C4-2B (cell line): ENCODE results near the gene C10orf105.

Experiments
- H3K27ac ChIP-seq: fragments of 450-650 bp; 2 replicates; pipeline ENCODE4 v1.5.1; 2017
- ZFX ChIP-seq: fragments of 450-650 bp; IDR thresholded peaks from 2 replicates; pipeline ENCODE4 v1.6.1; 2017
- TF ChIP-seq, protein P1 (sequence below): fragments of 450-650 bp; conservative IDR thresholded peaks from 2 replicates; pipeline ENCODE4 v1.5.1; 2017; ENCODE audit warnings: mild to moderate bottlenecking

C10orf105 gene

DNA sequence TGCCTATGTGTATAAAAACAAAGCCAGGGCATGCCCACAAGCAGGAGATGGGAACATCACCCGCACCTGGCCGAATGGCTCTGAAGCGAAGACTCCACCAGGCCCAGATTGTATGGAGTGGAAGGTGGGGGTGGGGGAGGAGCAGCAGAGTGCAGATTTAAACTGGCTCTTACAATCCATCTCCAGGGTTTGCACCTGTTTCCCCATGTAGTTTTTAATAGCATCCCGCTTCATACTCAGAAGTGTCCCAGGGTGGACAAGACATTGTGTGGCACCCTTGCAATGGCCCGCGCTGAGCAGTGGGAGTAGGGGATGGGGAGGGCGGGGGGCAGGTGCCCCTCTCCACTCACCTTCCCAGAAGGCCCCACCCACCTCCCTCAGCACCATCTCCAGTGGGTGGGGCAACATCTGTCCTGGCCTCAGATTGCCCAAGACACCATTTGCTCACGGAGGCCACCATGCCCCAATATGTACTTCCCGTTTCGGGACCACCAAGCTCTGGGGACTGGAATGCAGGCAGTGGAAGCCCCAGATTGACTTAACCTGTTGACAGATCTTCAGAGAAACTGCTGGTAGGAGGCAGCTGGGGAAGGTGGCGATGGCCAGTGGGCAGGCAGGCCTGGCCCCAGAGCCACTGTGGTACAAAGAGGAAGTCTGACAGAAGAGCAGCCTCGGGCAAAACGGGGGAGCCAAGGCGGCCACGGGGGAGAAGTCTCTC lies 30.7 kb upstream of the C10orf105 start:
- TF ChIP-seq, protein P1, sequence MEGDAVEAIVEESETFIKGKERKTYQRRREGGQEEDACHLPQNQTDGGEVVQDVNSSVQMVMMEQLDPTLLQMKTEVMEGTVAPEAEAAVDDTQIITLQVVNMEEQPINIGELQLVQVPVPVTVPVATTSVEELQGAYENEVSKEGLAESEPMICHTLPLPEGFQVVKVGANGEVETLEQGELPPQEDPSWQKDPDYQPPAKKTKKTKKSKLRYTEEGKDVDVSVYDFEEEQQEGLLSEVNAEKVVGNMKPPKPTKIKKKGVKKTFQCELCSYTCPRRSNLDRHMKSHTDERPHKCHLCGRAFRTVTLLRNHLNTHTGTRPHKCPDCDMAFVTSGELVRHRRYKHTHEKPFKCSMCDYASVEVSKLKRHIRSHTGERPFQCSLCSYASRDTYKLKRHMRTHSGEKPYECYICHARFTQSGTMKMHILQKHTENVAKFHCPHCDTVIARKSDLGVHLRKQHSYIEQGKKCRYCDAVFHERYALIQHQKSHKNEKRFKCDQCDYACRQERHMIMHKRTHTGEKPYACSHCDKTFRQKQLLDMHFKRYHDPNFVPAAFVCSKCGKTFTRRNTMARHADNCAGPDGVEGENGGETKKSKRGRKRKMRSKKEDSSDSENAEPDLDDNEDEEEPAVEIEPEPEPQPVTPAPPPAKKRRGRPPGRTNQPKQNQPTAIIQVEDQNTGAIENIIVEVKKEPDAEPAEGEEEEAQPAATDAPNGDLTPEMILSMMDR, result no peak
- no peak for TF ChIP-seq ZFX
- H3K27ac ChIP-seq, result no peak overlapping the region

DNA sequence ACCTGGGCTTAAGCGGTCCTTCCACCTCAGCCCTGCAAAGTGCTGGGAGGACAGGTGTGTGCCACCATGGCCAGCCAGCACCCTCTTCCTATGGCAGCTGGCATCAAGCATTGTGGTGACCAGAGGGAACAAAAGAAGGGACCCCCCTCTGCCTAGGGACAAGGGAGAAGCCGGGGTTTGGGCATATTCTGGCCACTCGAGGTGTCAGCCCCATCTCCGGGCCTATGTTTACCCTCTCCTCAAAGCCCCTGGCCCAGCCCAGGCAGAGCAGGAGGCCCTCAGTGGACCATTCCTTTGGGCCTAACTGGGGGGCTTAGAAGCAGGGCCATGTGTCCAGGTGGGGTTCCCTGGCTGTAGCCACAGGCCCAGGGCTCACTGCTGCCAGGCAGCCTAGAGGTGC lies 29.8 kb upstream of the C10orf105 start:
- TF ChIP-seq, protein P1, result no peak
- no peak for TF ChIP-seq ZFX
- H3K27ac ChIP-seq, result no peak overlapping the region

DNA sequence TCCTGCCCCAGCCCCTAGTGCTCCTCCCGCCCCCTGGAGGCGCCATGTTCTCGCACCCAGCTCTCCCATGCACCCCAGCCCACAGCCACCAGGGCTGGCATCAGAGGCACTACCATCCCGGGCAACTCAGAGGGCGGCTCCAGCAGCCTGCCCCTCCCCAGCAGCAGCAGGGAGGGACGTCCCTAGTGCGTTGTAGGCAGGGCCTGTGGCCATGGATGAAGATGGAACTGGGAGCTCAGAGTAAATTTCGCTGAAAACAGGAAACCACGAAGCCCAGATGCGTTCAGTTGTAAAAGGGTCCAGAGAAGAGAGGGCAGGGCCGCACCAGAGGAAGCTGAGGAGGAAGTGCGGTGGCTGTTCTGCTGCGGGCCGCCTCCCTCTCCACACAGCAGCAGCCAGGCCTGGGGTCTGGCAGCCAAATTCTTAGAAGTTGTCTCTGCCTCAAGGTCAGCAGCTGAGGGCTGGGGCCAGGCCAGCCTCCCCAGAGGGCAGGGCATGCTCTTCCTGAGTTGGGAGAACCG lies 29.2 kb upstream of the C10orf105 start:
- H3K27ac ChIP-seq, result no peak overlapping the region

DNA sequence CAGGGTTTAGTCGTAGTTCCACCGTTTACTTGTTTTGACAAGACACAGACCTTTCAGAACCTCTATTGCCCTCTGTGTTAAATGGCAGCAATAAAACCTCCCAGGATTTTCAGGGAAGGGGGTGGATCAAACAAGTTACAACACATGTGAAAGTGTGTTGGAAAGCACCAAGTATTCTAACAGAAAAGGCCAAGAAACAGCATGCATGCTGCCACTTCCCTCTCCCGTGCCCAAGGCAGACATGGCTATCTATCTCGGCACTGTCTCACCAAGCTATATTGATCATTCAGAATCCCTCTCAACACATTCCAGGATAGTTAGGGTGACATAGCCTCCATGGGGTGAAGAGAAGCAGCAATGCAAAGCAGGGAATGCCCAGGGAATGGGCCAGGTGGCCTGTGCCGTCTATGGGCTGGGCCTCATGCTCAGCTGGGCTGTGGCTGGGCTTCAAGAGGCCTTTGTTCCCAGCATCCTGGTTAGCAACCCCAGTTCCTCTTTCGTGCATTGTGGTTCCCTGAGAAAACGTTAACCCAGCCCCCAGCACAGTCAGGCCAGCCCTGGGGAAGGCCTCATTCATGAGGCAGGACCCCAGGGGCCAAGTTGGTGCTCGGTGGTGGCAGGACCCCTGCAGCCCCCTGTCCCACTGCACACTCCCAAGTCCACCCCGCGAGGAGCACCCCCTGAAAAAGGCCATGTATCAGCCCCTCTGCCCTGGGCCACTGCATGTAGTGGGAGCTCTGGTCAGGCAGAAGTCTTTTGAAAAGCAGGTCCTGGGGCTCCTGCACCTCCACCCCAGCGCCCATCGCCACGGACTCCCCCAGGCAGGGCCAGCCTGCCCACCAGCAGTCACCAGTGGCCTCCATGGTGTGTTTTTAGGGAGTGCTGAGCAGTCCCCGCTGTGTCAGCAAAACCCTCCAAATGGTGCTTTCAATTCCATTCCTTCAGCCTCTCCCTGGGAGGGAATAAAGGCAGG lies 28.3 kb upstream of the C10orf105 start:
- no peak for TF ChIP-seq ZFX
- TF ChIP-seq, protein P1, result no peak
- no peak overlapping the region for H3K27ac ChIP-seq

More for the DNA sequence above, 29.2 kb upstream of the C10orf105 start:
- TF ChIP-seq ZFX, result no peak
- TF ChIP-seq, protein P1, result no peak

DNA sequence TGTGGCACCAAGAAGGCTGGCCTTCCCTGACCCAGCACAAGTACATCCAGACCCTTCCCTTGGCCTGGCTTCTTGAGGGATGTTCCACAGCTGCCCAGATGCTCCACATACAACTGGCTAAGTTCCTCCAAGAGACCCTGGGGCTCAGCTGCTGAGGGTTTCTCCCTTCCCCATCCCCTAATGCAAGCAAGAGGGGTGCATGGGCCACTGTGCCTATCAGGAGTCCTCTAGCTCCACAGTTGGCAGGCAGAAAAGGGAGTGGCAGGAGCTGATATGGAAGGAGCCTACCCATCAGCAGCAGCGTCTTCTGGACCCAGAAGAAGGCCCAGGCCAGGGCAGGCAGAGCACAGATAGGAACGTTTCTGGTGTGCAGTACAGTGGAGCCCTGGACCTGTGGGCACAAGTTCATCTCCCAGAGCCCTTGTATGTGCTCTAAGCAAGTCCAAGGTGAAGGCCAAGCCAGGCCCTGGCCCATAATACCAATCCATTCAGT lies 27.5 kb upstream of the C10orf105 start:
- no peak overlapping the region for H3K27ac ChIP-seq
- TF ChIP-seq, protein P1, result no peak
- no peak for TF ChIP-seq ZFX

DNA sequence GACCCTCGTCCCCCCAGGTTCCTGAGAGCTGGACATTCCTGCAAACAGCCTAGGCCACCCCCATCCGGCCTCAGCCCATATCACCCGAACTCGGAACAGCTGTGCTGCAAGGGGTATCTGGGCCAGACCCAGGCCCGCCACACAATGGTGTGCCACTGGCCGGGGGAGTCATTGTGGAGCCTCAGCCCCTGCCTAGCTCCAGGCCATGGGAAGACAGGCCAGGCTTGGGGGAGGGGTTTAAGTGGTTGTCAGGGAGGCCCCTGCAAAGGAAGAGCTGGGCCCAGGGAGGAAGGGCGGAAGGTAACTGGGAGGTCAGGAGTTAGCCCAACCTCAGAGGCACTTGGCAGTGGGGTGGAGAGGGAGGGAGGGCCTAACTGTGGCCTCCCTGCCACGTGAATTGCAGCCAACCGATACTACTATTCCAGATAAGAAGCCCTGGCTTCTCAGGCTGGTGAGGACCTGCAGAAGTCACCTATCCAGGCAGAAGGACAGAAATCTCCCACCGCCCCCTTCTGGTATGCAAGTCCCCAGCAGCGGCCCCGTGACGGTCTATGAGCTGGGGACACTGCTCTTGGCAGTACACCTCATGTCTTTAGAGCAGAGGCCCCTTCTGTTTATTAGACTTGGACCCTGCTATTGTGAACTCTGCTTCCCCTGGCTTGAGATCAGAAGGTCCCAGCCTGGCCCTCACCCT lies 26.9 kb upstream of the C10orf105 start:
- TF ChIP-seq, protein P1, result no peak
- TF ChIP-seq ZFX, result no peak
- H3K27ac ChIP-seq, result no peak overlapping the region
